ENCODE results near the gene DOP1A. TPM values are rescaled to one million over a fixed set of nuclear protein-coding genes. Genes with fewer than 3 reads are reported as not detected.

The DOP1A gene
- polyA plus RNA-seq, 1 of the 3 experiments (the other 2 are of a cell fraction) = 3.4 TPM

GRCh38 chr6:83169106-83169505, 101.6 kb downstream of the DOP1A start (continued):
- TF ChIP-seq TAF1 (IDR thresholded peaks at IDR 0.05; ENCODE audit: borderline replicate concordance, low read depth, low read length) (no peak), GATA2 (CRISPR knock-in tag; IDR thresholded peaks at IDR 0.05) (no peak), FOXJ3 (CRISPR knock-in tag; IDR thresholded peaks at IDR 0.05) (no peak), POLR2AphosphoS5 (IDR thresholded peaks at IDR 0.05; ENCODE audit: low read depth, low read length) (no peak), JUND (IDR thresholded peaks at IDR 0.05) (no peak)

GRCh38 chr6:83169511-83169910, 102.0 kb downstream of the DOP1A start:
- no peaks in the 10 kb centered on the region for H3K9me3 ChIP-seq
- peak overlapping the region in 1 of 2 experiments; percentile 9; a peak in 1 of 4 replicates for H3K27ac ChIP-seq (ENCODE audit: low read depth in 2 of 2, low read length in 1 of 2)
- no peak overlapping the region for H3K4me2 ChIP-seq
- H3K4me1 ChIP-seq (ENCODE audit: control insufficient read depth in 1 of 2, insufficient read depth in 2 of 2, low read depth in 1 of 2, low read length in 1 of 2) = peaks cover 0 to 2% of the 10 kb centered on the region in 2 experiments; a peak in 2 of 4 replicates
- ChIA-PET POLR2A (no interaction called here), CTCF (interaction anchor here (0.7 to 1.5 kb wide), 5 partner anchors 9 to 102 kb away, joined by 3 to 5 read pairs (median 3); partner anchors contain the start of gene DOP1A)
- no peak for DNase-seq
- H3K9me2 ChIP-seq = no peaks in the 10 kb centered on the region; the same call in 1 of the 2 replicates
- H3K4me3 ChIP-seq (ENCODE audit: low read depth in 2 of 2, low read length in 1 of 2) = no peak overlapping the region
- no peaks in the 10 kb centered on the region; the same call in 1 of the 2 replicates for H3K79me2 ChIP-seq (ENCODE audit: insufficient read depth)
- H2AFZ ChIP-seq (ENCODE audit: low read depth) = no peak overlapping the region
- H3F3A ChIP-seq (replicated peaks; ENCODE audit: insufficient read depth) = peaks cover 22% of the 10 kb centered on the region
- TF ChIP-seq NFIC (IDR thresholded peaks at IDR 0.05; ENCODE audit: borderline replicate concordance) = no peak
- no peak for TF ChIP-seq JUND (IDR thresholded peaks at IDR 0.05)
- TF ChIP-seq REST (IDR thresholded peaks at IDR 0.05; ENCODE audit: low read depth, low read length) = no peak
- TF ChIP-seq PBX3 (IDR thresholded peaks at IDR 0.05) = no peak
- TF ChIP-seq EZH2phosphoT487 (IDR thresholded peaks at IDR 0.05; ENCODE audit: borderline replicate concordance, low read depth) = no peak
- TF ChIP-seq NRF1 (IDR thresholded peaks at IDR 0.05; ENCODE audit: low read depth, low read length) = no peak
- 95% methylated on average over 1 of the region's 1 CpG for WGBS (ENCODE audit: low lambda C conversion rate)
- no peaks in the 10 kb centered on the region for H4K20me1 ChIP-seq (ENCODE audit: insufficient read depth)
- H3K36me3 ChIP-seq (replicated peaks in 1 of 2; ENCODE audit: control insufficient read depth in 1 of 2, insufficient read depth in 2 of 2, low read length in 1 of 2) = peaks cover 88% of the 10 kb centered on the region in 2 experiments
- H3K9ac ChIP-seq = no peak overlapping the region
- H3K27me3 ChIP-seq (ENCODE audit: insufficient read depth) = no peaks in the 10 kb centered on the region

GRCh38 chr6:83176246-83176645, 108.8 kb downstream of the DOP1A start:
- Histone ChIP-seq H3K79me2 (ENCODE audit: insufficient read depth) (peaks cover 11% of the 10 kb centered on the region), H3K9me3 (no peaks in the 10 kb centered on the region), H3K4me2 (no peak overlapping the region), H3K4me3 (ENCODE audit: low read depth in 2 of 2, low read length in 1 of 2) (no peak overlapping the region), H3K27ac (ENCODE audit: low read depth in 2 of 2, low read length in 1 of 2) (peak overlapping the region in 1 of 2 experiments; percentile 53; a peak in 2 of 4 replicates), H2AFZ (ENCODE audit: low read depth) (no peak overlapping the region), H3K4me1 (ENCODE audit: control insufficient read depth in 1 of 2, insufficient read depth in 2 of 2, low read depth in 1 of 2, low read length in 1 of 2) (peaks cover 0 to 2% of the 10 kb centered on the region in 2 experiments; a peak in 1 of 4 replicates), H4K20me1 (ENCODE audit: insufficient read depth) (no peaks in the 10 kb centered on the region), H3K9ac (no peak overlapping the region), H3K9me2 (no peaks in the 10 kb centered on the region; the same call in 1 of the 2 replicates), H3K27me3 (ENCODE audit: insufficient read depth) (no peaks in the 10 kb centered on the region), H3K36me3 (replicated peaks in 1 of 2; ENCODE audit: control insufficient read depth in 1 of 2, insufficient read depth in 2 of 2, low read length in 1 of 2) (peaks cover 83 to 91% of the 10 kb centered on the region in 2 experiments), H3F3A (replicated peaks; ENCODE audit: insufficient read depth) (peaks cover 6% of the 10 kb centered on the region)
- CTCF ChIA-PET = interaction anchor here (0.7 to 1.2 kb wide), 3 partner anchors 10 to 111 kb away, joined by 3 to 6 read pairs (median 3); partner anchors contain the start of gene UBE3D
- 98% methylated on average over 4 of the region's 4 CpGs for WGBS (ENCODE audit: low lambda C conversion rate)
- POLR2A ChIA-PET = no interaction called here
- no peak for DNase-seq
- TF ChIP-seq USF2 (IDR thresholded peaks at IDR 0.05; ENCODE audit: borderline replicate concordance, low read depth, low read length) = no peak
- no peak for TF ChIP-seq FOXM1 (IDR thresholded peaks at IDR 0.05; ENCODE audit: low read depth)
- TF ChIP-seq FOSL2 (IDR thresholded peaks at IDR 0.05; ENCODE audit: borderline replicate concordance, low read depth) = no peak
- no peak for TF ChIP-seq EZH2phosphoT487 (IDR thresholded peaks at IDR 0.05; ENCODE audit: borderline replicate concordance, low read depth)
- TF ChIP-seq CTCF (IDR thresholded peaks at IDR 0.05) = no peak
- no peak for TF ChIP-seq RCOR1 (IDR thresholded peaks at IDR 0.05; ENCODE audit: low read length)

All from SK-N-SH (cell line).